Erythroblast (primary cell): ENCODE results near the gene SGCA.

Experiments
- DNase-seq, 2 experiments: peaks; one replicate each; lab custom pipeline; 2025; lab: John Stamatoyannopoulos, UW
- GATA1 ChIP-seq: IDR thresholded peaks from 2 replicates; pipeline ENCODE4 v1.6.1; 2011; ENCODE audit warnings: low read depth, mild to moderate bottlenecking, control low read depth, low read length, moderate library complexity
- POLR2A ChIP-seq: IDR thresholded peaks from 2 replicates; pipeline ENCODE4 v1.6.1; 2011; ENCODE audit warnings: mild to moderate bottlenecking, low read length

SGCA gene

DNA sequence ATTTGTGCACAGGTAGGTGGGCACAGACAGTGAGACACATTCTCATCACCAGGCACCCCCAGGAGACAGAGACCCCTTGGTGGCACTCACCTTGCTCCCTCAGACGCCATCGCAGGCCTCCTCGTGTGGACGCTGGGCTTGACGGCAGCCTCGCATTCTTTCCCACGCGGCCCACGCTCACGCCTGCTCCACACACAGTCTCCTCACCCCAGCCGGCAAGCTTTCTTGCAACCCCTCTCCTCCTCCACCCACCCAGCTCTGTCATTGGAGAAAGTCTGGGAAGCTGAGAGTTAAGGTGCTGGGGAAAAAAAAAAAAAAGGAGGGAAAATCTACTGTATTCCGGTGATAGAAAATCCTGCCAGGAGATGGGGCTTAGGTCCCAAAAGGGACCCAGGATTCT is 14.8 kb downstream of the SGCA start:
- DNase-seq, result no peak
- TF ChIP-seq POLR2A (no peak), GATA1 (no peak)

DNA sequence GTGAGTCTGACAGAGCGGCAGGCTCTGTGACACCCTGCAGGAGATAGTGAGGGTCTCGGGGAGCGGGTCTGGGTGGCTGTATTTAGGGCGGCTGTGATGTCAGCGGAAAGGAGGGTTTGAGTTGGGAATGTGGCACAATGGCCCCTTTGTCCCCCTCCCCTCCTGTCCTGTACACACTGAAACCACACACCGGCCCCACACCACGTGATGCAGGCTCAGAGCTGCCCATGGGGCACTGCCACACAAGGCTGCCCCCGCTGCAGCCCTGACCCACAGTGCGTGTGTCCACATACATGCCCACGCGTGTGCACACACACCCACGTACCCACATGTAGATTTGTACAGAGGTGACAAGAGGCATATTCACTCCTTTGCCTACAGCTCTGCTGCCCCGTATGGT is 15.3 kb downstream of the SGCA start:
- no peak for DNase-seq
- TF ChIP-seq POLR2A, result no peak
- TF ChIP-seq GATA1, result no peak

DNA sequence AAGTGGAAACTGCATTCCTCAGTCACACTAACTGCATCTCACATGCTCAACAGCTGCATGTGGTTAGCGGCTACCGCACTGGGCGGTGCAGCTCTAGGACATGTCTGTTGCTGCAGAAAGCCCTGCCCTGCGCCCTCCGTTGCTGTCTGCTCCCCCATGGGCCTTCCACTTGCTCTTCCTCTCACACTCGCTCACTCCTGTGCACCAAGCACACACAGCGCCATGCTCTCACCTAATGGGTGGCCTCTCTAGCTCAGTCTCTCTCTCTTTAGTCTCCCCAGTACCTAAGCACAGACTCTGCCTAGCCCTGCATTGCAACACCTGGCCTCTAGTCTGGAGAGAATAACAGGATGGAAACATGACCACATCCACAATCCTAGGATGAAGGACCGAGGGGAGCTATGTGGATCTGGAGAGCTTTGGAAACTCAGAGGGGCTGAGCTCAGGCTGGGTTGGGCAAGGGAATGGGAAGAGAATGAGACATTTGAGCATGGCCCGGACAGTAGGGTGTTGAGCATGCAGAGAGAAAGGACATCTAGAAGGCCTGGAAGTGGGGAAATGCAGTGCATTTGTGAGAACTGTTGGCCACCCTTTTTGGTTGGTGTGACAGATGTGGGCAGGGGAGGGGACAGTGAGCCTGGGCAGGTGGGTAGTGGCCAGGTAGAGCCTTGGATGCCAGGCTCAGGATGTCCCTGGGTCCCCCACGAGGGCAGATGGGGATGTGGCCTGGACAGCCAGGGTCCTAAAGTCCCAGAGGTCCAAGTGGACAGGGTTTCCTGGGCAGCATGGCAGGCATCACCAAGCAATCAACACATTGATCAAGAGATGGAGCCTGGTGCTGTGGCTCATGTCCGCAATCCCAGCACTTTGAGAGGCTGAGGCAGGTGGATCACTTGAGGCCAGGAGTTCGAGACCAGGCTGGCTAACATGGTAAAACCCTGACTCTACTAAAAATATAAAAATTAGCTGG is 16.1 kb downstream of the SGCA start:
- TF ChIP-seq POLR2A (no peak), GATA1 (no peak)
- no peak for DNase-seq

DNA sequence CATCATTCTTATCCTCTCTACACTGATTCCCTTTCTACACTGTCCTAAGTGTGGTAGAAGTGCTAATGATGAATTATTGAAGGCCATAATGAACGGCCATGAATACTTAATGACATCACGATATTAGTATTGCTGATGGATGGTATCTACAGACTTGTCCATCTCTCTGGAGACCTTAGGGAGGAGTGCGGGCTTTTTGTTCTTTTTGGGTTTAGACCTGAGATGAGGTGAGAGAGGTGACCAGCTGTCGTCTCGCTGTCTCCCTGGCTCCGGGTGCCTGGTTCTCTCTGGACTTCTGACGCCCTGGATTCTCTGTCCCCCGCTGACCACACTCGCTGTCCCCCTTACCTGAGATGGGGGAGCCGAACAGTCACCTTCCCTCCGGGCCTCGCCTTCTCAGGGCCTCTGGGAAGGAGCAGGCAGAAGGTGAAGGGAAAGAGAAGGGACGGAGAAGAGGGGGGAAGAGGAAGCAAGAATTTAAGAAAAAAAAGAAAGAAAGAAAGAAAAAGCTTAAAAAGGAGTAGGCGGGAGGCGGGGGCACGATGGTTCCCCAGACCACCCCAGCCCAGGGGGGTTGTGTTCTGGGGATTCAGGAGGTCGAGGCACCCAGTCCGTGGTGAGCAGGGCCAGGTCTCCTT is 17.1 kb downstream of the SGCA start:
- no peak for TF ChIP-seq POLR2A
- no peak for TF ChIP-seq GATA1
- no peak for DNase-seq

DNA sequence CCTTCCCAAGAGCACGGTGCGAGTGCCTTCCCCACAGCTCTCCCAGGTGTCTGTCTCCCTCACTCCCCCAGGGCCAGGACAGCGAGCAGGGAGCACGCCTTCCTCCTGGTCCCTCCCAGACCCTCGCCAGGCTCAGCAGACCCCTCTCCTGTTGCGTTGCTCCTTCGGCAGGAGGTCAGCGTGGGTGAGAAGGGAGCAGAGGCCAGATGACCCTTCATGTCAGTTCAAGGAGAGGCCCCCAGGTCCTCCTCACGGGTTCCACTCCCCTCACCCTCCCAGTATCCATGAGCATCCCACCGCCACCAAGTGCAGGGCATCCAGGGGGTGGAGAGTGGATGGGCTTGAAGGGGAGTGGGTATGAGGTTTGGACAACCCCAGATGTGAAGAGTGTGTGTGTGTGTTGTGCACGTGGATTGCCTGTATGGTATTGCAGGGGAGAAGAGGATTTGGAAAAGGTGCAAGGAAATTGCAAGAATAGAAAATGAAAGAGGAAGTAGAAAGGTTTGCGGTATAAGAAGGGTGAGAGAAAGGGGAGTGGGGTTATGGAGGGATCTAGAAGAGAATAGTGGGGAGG is 17.7 kb downstream of the SGCA start:
- no peak for DNase-seq
- TF ChIP-seq POLR2A, result no peak
- TF ChIP-seq GATA1, result no peak

DNA sequence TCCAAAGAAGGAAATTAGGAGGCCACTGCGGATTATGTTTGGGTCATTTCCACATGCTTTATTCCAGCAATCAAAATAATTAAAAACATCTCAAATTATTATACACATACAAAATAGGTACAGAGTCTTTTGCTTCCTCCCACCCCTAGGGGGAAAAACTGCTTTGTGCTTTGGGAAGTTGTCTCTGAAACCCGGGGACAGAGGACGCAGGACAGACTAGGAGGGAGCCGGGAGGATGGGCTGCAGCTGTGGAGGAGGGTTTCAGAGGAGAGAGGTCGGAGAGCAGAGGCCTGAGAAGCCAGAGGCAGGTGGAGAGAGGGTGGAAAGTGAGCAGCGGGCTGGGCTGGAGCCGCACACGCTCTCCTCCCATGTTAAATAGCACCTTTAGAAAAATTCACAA is 18.3 kb downstream of the SGCA start:
- TF ChIP-seq GATA1, result no peak
- TF ChIP-seq POLR2A, result no peak
- DNase-seq, result no peak

DNA sequence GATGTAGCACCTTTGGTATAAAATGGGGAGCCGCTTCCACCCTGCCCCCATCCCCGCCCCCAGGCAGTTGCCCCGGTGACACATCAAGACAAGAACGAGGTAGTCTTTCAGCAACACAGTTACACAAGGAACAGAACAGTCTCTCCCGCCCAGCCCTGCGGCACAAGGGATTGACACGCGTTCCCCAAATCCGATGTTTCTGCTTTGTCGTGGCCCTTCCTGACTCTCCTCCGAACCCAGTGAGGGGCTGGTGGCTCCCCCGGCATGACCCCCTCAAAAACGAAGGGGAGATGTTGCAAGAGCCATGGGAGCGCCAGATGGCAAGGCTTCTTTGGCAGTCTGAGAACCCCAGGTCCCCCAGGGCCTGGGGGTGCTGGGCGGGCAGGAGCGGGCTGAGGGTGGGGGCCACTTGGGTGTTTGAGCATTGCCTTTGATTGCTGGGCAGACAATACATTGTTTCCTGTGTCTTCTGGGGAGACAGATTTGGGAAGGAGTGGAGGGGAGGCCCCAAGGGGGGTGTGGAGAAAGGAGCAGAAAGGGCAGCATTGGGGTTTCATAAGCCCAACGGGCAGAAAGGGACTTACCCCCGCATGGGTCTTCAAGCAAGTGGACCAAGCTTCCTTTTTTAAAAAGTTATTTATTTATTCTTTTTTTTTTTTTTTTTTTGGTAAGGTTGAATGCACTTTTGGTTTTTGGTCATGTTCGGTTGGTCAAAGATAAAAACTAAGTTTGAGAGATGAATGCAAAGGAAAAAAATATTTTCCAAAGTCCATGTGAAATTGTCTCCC is 19.0 kb downstream of the SGCA start:
- no peak for DNase-seq

DNA sequence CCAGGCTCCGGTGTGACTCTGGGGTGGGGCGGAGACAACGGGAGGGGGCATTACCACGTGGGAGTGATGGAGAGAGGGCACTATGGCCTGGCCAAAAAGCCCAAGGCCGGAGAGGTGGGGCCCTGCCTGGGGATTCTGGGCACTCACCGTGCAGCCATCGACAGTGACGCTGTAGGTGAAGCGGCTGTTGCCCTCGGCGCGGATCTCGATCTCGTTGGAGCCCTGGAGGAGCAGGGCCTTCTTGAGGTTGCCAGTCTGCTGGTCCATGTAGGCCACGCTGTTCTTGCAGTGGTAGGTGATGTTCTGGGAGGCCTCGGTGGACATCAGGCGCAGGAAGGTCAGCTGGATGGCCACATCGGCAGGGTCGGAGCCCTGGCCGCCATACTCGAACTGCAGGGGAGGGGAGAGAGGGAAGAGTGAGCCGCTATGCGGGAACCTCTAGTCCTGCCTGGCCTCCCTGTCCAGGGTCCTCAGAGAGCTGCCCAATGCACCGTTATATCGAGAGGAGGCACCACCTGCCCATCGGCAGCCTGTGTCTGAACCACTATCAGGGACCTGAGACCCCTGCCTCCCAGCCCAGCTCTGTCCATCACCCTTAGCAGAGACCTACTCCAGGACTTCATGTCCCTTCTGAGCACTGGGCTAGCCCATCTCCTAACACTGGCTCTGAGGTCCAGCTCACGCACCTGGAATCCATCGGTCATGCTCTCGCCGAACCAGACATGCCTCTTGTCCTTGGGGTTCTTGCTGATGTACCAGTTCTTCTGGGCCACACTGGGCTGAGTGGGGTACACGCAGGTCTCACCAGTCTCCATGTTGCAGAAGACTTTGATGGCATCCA is 20.0 kb downstream of the SGCA start:
- TF ChIP-seq POLR2A (no peak), GATA1 (no peak)
- DNase-seq, result no peak

More for the DNA sequence above, 19.0 kb downstream of the SGCA start:
- TF ChIP-seq GATA1, result no peak
- no peak for TF ChIP-seq POLR2A

DNA sequence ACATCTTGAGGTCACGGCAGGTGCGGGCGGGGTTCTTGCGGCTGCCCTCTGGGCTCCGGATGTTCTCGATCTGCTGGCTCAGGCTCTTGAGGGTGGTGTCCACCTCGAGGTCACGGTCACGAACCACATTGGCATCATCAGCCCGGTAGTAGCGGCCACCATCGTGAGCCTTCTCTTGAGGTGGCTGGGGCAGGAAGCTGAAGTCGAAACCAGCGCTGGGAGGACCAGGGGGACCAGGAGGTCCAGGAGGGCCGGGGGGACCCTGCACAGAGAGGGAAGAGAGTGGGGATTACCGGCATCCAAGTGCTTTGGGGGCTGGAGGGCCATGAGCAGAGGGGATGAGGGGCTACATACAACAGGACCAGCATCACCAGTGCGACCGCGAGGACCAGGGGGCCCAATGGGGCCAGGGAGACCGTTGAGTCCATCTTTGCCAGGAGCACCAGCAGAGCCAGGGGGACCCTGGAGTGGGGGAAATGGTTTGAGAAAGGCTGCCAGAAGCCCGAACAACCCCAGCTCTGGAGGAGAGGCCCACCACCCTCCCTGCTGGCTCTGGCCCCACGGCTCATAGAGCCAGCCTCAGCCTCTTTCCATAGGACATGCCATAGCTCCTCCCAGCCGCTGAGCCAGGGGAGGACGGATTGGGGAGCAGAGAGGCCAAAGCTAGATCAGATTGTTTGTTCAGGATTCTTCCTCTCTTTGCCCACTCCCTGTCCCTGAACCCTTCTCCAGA is 21.0 kb downstream of the SGCA start:
- TF ChIP-seq GATA1, result no peak
- no peak for DNase-seq

DNA sequence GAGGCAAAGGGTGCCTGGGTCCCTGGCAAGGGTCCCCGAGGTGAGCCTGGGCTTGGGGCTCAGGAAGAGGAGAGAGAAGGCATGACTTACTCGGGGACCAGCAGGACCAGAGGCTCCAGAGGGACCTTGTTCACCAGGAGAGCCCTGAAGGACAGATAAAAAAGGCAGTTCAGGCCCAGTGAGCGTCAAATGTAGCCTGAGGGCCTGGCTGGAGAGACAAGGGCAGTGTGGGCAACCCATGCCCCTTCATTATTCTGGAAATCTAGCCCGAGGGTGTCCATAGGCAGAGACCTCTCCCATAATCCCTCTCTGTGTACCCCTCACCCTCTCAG is 21.6 kb downstream of the SGCA start:
- TF ChIP-seq GATA1 (no peak), POLR2A (no peak)
- no peak for DNase-seq

DNA sequence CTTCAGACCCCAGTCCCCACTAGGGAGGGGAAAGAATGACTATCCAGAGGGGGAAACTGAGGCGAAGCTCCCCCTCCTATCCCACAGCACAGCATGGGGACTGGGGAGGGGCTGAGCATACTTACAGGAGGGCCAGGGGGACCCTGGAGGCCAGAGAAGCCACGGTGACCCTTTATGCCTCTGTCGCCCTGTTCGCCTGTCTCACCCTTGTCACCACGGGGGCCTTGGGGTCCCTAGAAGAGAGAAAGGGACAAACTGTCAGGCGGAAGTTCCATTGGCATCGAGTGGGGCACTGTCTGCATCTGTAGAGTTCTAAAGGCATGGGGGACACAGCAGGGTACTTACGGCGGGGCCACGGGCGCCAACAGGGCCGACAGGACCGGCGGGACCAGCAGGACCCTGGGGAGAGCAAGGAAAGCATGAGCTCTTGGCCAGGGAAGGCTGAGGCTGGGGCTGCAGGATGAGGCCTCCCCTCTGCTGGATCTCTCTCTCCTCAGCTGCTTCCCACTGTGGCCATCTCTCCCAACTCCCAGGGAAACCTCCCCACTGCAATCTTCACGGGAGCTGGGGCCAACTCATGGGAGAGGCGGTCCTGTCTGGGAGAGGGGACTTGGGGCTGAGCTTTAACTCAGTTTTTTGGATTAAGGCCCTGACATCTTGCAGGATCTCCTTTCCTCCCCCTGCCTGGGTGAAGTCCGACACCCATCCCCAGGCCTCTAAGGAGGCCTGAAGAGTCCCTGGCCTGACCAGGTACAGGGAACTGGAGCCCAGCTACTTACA is 22.1 kb downstream of the SGCA start:
- TF ChIP-seq POLR2A, result no peak
- TF ChIP-seq GATA1, result no peak
- DNase-seq, result no peak
